GM21360 (cell line): ENCODE data around the gene MAU2.

Experiments used
- ATAC-seq: cut with Tn5 transposase; IDR thresholded peaks from one replicate; pipeline ENCODE4 v1.9.1; 2021; ENCODE audit warnings: mild to moderate bottlenecking, moderate library complexity; ENCODE audit not compliant: unreplicated experiment

MAU2 gene

DNA sequence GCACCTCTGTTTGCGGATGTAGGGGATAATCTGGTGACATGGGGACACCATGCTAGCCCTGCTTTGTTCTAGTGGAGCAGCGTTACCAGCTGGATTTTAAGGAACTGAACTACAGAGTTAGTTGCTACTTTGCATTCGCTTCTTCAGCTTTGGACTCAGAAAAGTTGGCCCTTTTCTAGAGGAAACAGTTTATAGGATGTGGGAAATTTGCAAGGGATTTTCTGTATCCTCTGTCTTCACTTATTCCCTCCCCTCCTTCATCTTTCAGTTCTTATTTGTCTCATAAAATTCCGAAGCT, 87.0 kb downstream of the MAU2 start:
- ATAC-seq, result no peak
